Glutamatergic neuron (in vitro differentiated cells): ENCODE data around the gene RPS6KA5. TPM values are rescaled to one million over a fixed set of nuclear protein-coding genes. Genes with fewer than 3 reads are reported as not detected.
"Not testable (repeated sequence)": the region's sequence is repeated elsewhere in the genome, so short reads cannot be mapped to it uniquely, and the experiment has no call there.

Source experiments
- DNase-seq: peaks from one replicate; pipeline ENCODE4 v3.0.0; 2022
- H3K27ac Mint-ChIP-seq: one replicate; pipeline ENCODE4 v1.8.0; 2020; ENCODE audit warnings: mild to moderate bottlenecking, mixed read lengths, inconsistent platforms; ENCODE audit not compliant: unreplicated experiment
- H3K27me3 Mint-ChIP-seq: one replicate; pipeline ENCODE4 v1.8.0; 2020; ENCODE audit warnings: mild to moderate bottlenecking, moderate library complexity, mixed read lengths, inconsistent platforms; ENCODE audit not compliant: unreplicated experiment
- H3K36me3 Mint-ChIP-seq: one replicate; pipeline ENCODE4 v1.8.0; 2020; ENCODE audit warnings: mild to moderate bottlenecking, mixed read lengths, inconsistent platforms; ENCODE audit not compliant: unreplicated experiment
- H3K4me1 Mint-ChIP-seq: one replicate; pipeline ENCODE4 v1.8.0; 2020; ENCODE audit warnings: mild to moderate bottlenecking, low read depth, mixed read lengths, inconsistent platforms; ENCODE audit not compliant: unreplicated experiment
- H3K4me3 Mint-ChIP-seq: one replicate; pipeline ENCODE4 v1.8.0; 2020; ENCODE audit warnings: mild to moderate bottlenecking, mixed read lengths, inconsistent platforms; ENCODE audit not compliant: unreplicated experiment
- H3K9me3 Mint-ChIP-seq: one replicate; pipeline ENCODE4 v1.8.0; 2020; ENCODE audit warnings: mild to moderate bottlenecking, moderate library complexity, mixed read lengths, inconsistent platforms; ENCODE audit not compliant: unreplicated experiment
- CTCF ChIP-seq: fragments of 200-600 bp; sonication (generic); IDR thresholded peaks from one replicate; pipeline ENCODE4 v1.5.0; 2021; ENCODE audit not compliant: partially characterized antibody, unreplicated experiment
- total RNA-seq: library from RNA; stranded (reverse); fragmentation: NEBNext Ultra II Directional; extraction: Animal tissue kit (Norgen Biotek cat#: 25700); gene quantifications from one replicate; pipeline ENCODE4 v1.2.1, GENCODE V29; 2021; ENCODE audit not compliant: unreplicated experiment

Gene RPS6KA5
- total RNA-seq, 1 donor from 2014 or later = 3.8 TPM

DNA sequence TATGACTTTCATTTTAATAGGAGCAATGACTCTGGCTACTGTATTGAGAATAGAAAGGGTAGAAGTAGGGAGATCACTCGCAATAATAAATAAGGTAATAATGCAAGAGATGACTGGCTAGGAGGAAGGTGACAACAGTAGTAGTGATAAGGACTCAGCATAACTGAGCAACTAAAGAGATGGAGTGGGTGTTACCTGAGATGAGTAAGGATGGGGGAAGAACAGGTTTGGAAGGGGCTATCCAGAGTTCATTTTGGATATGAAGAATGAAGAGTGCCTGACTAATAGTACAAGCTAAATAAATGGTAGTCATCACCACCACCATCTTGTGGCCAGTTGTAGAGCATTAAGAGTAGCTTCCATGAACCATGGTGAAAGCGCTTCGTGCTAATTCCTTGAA lies 101.1 kb downstream of the RPS6KA5 start:
- no peak for TF ChIP-seq CTCF
- no peak for DNase-seq
- no peak overlapping the region for H3K4me3 Mint-ChIP-seq
- H3K4me1 Mint-ChIP-seq = no peaks in the 10 kb centered on the region
- H3K27ac Mint-ChIP-seq = no peak overlapping the region
- H3K36me3 Mint-ChIP-seq = no peaks in the 10 kb centered on the region
- H3K9me3 Mint-ChIP-seq = peaks cover 2% of the 10 kb centered on the region
- no peaks in the 10 kb centered on the region for H3K27me3 Mint-ChIP-seq

DNA sequence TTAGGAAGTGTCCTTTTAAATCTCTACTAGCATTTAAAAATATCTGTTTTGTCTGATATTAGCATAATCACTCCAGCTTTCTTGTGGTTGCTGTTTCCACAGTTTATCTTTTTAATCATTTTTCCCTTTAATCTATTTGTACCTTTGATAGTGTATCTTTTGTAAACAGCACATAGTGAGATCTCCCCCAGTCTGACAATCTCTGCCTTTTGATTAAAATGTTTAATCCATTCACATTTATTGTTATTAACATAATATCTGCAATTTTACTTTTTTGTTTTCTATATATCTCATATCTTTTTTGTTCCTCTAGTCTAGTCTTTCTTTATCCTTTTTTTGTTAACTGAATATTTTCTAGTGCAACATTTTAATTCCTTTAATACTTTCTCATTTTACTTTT lies 104.2 kb downstream of the RPS6KA5 start:
- H3K27me3 Mint-ChIP-seq = no peaks in the 10 kb centered on the region
- no peak overlapping the region for H3K27ac Mint-ChIP-seq
- DNase-seq = no peak
- peaks cover 2% of the 10 kb centered on the region for H3K9me3 Mint-ChIP-seq
- no peak overlapping the region for H3K4me3 Mint-ChIP-seq
- H3K4me1 Mint-ChIP-seq = no peaks in the 10 kb centered on the region
- peaks cover 12% of the 10 kb centered on the region for H3K36me3 Mint-ChIP-seq
- TF ChIP-seq CTCF = no peak

- not testable (repeated sequence) for H3K4me3 Mint-ChIP-seq, H3K27me3 Mint-ChIP-seq, H3K9me3 Mint-ChIP-seq, H3K4me1 Mint-ChIP-seq, H3K27ac Mint-ChIP-seq, DNase-seq
- H3K36me3 Mint-ChIP-seq = peaks cover 16% of the 10 kb centered on the region
These were observed 106.8 kb downstream of the RPS6KA5 start for GRCh38 chr14:90953643-90954042.

- no peak overlapping the region for H3K27ac Mint-ChIP-seq
- peaks cover 4% of the 10 kb centered on the region for H3K9me3 Mint-ChIP-seq
- TF ChIP-seq CTCF = no peak
- no peak for DNase-seq
- no peaks in the 10 kb centered on the region for H3K4me1 Mint-ChIP-seq
- no peak overlapping the region for H3K4me3 Mint-ChIP-seq
- no peaks in the 10 kb centered on the region for H3K27me3 Mint-ChIP-seq
- H3K36me3 Mint-ChIP-seq = peaks cover 11% of the 10 kb centered on the region
These were observed 117.1 kb downstream of the RPS6KA5 start for GRCh38 chr14:90943367-90943766.

DNA sequence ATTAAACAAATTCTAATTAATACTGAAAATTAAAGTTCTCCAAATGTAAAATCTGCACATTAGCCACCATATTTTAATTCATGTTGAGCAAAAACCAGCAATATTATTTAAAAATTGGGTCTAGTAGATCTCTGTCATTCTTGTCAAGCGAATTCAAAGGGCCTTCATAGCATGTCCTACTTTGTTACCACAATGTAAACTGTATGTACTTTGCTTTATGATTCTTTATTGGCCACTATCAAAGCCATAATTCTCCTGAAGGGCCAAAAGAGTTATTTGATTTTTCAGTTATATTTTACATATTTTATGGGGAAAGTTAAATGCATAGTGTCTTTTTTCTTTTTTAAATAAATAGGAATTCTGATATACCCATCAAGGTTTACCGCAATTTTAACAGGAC lies 117.9 kb downstream of the RPS6KA5 start:
- no peaks in the 10 kb centered on the region for H3K27me3 Mint-ChIP-seq
- H3K9me3 Mint-ChIP-seq = peaks cover 7% of the 10 kb centered on the region
- no peaks in the 10 kb centered on the region for H3K4me1 Mint-ChIP-seq
- peaks cover 17% of the 10 kb centered on the region for H3K36me3 Mint-ChIP-seq
- DNase-seq = no peak
- TF ChIP-seq CTCF = no peak
- no peak overlapping the region for H3K4me3 Mint-ChIP-seq
- no peak overlapping the region for H3K27ac Mint-ChIP-seq

DNA sequence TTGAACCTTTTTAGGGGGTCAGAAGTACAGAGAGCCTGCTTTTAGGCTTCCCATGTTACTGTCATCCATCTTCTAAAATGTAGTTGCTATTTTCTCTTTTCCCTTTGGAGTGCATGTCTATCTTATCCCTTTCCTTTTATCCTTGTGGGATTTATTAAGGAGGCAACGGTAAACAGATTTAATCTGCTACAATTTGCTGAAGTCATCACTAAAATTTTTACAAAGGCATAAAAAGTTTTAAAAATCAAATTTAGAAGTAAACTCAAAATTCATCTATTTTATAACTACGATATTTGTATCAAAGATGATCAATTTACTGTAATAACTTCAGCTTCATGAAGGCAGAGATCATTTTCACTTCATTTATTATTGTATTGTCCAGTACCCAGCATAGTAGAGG lies 118.7 kb downstream of the RPS6KA5 start:
- no peaks in the 10 kb centered on the region for H3K27me3 Mint-ChIP-seq
- no peak for TF ChIP-seq CTCF
- no peak overlapping the region for H3K27ac Mint-ChIP-seq
- H3K4me3 Mint-ChIP-seq = no peak overlapping the region
- no peak for DNase-seq
- peaks cover 7% of the 10 kb centered on the region for H3K9me3 Mint-ChIP-seq
- no peaks in the 10 kb centered on the region for H3K4me1 Mint-ChIP-seq
- H3K36me3 Mint-ChIP-seq = peaks cover 25% of the 10 kb centered on the region
